IPS-NIHi11 (cell line): Measurements from ENCODE around the gene RUNX1.
"Not testable (repeated sequence)": the region's sequence is repeated elsewhere in the genome, so short reads cannot be mapped to it uniquely, and the experiment has no call there.

Experiments
- DNase-seq: peaks from one replicate; pipeline ENCODE4 v3.0.0; 2012; ENCODE audit warnings: mixed read lengths, low spot score

The RUNX1 gene

DNA sequence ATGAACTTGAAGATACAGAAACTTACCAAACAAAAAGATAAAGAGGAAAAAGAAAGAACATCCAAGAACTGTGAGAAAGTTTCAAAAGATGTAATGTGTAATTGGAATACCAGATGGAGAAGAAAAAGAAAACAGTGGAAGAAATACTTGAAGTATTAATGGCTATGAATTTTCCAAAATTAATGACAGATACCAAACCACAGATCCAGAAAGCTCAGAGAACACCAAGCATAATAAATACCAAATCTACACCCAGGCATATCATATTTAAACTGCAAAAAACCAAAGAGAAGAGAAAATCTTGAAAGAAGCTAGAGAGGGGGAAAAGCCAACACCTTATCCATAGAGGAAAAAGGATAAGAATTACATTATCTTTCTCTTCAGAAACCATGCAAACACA lies 243.9 kb downstream of the RUNX1 start:
- no peak for DNase-seq

DNA sequence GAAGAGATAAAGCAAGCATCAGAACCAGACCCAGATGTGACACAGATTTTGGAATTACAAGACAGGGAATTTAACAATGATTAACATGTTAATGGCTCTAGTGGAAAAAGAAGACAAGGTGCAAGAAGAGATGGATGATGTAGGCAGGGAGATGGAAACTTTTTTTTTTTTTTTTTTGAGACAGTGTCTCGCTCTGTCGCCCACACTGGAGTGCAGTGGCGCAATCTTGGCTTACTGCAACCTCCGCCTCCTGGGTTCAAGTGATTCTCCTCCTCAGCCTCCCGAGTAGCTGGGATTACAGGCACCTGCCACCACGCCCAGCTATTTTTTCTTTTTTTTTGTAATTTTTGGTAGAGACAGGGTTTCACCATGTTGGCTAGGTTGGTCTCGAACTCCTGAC lies 244.5 kb downstream of the RUNX1 start:
- DNase-seq = not testable (repeated sequence)

DNA sequence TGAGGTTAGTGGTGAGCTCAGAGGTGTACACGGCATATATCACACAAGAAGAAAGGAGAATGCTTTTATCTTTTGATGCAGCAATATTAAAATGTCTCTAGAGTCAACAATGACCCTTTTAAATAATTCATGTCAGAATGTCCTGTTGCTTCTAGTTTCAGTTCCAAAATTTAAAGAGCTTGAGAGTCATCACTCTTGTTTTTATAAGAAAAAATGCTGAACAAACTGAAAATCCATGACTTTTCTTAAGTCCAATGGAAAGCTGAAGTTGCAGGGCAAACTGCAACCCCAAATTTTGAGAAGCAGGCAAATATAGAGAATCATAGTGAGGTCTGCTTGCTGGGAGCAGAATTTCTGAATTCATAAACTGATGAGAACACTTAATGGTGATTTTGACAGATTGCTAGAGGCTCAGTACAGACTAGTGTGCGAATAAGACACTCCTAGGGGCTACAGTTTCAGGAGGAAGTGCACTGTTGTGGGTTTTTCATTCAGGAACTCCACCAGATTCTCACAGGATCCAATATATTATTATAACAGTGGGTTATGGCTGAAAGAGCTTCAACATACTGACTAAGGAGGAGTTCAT lies 245.2 kb downstream of the RUNX1 start:
- no peak for DNase-seq

DNA sequence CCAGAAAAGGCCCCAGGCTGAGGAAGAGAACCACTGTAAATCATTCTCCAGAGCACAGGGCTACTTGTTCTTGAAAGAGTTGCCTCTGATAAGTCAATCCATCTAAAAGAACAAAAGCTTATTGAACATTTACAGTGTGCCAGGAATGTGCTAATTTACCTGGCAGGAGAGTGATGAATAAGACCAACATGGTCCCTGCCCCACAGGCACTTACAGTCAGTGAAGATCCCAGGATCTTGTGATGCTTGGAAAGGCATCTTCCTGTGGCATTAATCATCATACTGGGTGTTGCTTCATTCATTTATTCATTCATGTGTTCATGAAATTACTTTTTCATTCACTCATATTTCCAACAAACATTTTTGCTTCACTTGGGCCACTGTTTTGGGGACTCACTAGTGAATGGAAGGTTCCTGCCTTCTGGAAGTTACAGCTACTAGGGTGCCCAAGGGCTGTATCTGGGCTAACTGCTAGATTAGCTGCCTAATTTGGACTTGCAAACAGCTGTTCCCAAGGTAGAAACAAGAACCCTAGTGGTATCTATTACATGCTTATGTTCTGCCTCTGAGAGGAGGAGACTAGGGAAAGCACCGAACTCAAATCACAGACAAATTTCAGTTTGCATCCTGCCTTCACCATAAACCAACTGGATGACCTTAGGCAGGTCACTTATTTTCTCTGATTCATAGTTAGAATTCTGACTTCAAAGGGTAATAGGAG lies 246.8 kb downstream of the RUNX1 start:
- DNase-seq = no peak

DNA sequence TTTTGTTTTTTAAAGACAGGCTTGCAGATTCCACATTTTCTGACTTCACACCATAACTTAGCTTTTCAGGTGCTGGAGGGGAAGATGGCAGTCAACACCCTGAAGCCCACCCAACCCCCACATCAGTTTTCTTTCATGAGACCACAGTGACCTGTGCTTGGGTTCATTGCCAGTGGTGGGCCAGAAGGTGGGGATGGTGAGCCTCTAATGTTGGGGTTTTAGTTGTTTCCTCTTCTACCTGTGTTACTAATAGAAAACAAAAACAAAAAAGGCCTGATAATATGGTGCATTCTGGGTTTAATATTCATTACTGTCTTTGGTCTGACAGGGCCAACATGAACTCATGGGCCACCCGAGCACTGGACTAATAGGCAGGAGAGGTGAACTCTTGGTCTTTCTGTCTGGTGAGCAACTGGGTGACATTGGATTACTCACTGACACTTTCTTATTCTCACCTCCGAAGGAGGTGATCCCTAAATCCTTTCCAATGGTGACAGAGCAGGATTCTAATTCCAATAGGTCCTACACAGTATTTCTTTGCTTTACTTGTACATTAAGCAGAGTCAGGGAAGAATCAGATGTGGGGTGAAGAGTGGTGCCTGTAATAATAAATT lies 247.5 kb downstream of the RUNX1 start:
- DNase-seq = peak; percentile 64

DNA sequence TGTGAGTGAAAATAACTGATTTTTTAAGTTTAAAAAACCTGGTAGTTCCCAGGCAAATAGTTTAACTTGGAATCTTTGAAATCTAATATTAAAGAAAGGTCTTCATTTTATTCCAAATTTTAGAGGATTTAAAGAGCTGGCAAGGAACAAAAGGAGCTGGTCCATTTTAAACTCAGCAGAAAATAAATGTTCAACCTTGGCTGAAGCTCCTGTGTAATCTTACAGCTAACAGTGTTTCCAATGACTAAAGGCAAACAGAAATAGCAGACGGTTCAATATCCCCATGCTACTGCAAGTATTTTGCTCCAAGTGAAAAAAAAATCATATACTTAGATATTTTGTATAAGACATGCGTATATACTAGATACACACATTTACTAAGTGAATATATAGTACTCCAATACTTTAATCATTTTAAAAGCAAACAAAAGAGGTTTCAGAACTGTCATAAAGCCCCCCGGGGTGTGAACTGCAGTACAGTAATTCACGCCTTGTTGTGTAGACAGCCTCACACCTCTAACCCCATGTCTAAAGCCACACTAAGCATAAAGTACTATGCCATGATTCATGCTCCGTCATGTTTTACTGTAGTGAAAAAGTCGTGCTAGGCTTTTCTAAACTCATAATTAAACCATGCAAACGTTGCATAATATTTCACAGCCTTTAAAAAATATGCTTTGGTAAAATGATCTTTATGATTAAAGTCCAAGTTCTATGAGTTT lies 248.1 kb downstream of the RUNX1 start:
- no peak for DNase-seq

DNA sequence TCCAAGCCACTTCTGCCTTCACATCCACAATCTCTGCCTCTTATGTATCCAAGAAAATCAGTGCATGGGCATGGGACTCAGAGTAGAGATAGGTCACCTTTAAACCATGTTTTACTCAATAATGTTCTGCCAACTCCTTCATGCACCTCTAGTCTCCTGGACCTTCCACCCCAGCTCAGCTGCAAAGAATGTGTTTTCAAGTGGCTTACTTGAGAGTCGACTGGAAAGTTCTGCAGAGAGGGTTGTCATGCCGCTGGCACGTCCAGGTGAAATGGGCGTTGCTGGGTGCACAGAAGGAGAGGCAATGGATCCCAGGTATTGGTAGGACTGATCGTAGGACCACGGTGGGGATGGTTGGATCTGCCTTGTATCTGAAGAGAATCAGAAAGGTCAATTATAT lies 250.0 kb downstream of the RUNX1 start:
- DNase-seq = no peak

DNA sequence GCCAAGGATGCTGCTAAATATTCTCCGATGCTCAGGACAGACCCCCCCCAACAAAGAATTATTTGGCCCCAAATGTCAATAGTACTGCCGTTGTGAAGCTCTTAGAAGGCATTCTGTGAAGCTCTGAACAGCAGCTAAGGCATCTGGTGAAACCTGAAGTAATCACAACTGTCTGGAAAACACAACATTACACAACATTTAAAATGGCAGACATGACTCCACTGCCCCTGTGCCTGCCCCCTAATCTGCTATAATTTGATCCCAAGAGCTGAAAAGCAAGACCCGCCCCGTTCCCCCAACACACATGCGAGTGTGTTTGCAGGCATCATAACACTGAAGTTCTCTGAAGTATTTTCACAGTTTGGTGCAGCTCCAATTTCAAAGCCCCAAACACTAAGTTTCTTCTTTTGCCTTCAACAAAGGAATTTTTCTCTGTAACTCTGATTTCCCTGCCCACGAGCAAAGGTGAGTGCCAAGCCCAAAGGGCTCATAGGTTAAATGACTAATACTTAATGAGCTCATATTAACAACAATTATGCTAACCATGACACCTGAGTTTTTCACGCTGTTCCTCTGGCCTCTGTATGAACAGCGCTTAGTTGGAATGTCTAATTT lies 251.1 kb downstream of the RUNX1 start:
- no peak for DNase-seq

DNA sequence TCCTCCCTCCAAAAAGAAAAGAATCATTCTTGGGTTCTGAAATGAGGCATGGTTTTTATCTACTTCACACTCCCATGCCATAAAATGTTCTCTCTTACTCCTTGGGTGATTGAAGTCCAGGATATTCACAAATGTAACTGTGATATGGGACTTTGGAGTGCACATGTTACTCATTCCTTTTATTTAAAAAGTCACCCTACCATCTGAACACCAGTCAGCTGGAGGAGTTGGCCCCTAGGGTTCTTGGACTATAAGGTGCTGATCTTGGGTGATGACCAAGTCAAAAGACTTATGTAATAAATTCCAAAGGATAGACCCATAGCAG lies 251.9 kb downstream of the RUNX1 start:
- DNase-seq = no peak

DNA sequence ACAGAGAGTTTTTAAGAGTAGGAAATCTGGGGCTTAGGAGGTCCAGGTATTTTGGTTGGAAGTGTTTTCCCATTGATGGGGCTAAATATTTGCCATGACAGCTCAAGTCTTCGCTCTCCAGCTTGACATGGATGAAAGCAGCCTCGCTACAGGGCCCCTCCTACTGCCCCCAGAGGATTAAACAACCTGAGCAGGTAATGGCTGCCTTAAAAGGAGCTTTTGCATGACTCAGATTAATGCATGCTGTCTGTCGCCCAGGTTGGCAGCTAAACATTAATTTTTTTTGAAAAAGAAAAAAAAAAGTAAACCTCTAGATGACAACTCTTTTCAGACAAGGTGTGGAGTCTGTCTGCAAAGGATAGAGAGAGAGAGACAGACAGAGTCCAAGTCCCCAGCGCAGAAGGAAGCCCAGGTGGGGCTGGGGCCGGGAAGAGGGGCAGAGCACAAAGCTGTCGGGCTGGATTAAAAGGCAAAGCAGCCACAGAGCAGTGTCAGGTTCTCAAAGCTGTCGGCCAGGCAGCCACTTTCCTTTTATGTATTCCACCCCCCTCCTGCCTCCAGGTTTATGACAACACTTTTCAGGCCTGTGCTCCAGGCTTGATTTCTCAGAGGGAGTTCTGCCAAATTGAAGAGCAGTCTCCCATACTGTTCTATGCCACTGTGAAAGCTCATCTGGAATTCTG lies 252.4 kb downstream of the RUNX1 start:
- peak; percentile 46 for DNase-seq

DNA sequence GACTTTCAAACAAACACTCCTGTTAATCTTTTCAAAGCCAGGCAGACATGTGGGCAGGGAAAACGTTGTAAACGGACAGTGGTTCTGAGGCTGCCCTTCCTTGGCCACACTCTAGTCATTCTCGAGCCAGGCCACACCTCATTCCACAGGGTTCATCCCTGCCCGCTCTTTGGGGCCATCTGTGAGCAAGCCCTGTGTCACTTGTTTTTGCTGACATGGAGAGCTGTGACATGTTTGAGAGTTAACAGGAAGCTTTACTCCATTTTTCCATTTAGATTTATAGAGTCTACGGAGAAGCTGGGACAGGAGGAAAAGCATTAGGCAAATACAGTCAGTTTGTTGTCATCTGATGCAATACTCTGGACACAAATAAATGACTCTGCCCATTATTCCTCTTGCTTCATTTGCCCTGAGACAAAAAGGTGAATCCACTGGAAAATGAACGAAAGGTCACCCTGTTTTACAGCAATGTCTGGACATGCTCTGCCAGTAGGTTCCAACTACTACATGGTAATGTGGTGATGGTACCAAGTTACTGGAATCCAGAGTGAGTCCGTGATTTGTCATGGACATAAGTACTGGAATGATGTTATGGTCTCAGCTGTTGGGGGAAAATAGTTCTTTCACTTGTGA lies 253.4 kb downstream of the RUNX1 start:
- no peak for DNase-seq

DNA sequence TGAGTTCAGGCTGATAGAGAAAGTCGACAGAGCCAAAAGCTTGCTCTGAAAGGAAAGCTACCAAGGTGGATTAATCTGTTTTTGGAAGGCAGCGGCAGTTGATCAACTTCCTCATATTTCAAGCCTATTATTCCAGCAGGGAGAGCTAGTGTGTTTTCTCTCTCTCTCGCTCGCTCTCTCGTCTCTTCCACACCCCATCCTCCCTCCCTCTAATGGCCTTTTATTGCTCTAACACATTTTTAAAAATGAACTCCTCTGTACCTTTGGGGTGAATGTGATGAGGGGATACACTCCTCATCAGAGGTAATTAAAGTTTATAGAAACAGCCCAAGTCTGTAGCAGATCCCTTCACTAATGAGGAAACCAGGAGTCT lies 253.9 kb downstream of the RUNX1 start:
- no peak for DNase-seq

DNA sequence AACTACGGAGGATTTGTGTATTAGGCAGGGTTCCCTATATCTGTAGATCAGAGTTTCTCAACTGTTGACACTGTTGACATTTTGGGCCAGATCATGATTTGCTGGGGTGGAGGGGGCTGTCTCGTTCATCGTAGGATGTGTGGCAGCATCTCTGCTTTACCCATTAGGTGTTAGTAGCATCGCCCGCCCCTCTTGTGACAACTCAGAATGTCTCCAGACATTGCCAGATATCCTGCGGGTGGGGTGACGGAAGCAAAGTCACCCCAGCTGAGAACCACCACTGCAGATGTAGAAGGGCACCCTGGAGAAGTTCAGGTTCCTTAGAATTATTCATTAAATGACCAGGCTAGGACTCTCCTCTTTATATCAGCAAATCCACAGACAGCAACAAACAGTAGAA lies 254.4 kb downstream of the RUNX1 start:
- DNase-seq = no peak

DNA sequence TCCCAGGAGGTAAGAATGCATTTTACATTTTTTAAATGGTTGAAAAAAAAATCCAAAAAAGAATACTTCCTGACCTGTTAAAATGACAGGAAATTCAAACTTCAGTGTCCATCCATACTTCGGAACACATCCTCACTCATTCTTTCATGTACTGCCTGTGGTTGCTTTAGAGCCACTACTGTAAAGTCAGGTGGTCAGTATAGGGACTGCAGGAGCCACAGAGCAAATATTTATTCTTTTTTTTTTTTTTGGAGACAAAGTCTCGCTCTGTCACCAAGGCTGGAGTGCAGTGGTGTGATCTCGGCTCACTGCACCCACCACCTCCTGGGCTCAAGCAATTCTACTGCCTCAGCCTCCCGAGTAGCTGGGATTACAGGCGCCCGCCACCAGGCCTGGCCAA lies 255.6 kb downstream of the RUNX1 start:
- no peak for DNase-seq

DNA sequence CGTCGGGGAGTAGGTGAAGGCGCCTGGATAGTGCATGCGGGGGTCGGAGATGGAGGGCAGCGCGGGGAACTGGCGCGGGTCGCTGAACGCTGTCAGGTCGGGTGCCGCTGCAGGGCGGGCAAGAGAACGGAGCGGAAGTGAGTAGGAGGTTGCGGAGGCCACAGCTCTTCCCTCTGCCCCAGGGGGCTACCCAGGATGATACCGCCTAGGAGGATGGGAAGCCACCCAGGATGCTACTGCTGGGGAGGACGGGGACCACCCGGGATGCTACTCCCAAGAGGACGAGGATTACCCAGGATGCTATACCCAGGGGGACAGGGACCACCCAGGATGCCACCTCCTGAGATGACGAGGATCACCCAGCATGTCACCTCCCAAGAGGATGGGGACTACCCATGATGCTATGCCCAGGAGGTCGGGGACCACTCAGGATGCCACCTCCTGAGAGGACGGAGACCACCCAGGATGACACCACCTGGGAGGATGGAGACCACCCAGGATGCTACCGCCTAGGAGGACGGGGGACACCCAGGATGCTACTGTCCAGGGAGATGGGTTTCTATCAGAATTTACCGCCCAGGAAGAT lies 256.5 kb downstream of the RUNX1 start:
- no peak for DNase-seq

DNA sequence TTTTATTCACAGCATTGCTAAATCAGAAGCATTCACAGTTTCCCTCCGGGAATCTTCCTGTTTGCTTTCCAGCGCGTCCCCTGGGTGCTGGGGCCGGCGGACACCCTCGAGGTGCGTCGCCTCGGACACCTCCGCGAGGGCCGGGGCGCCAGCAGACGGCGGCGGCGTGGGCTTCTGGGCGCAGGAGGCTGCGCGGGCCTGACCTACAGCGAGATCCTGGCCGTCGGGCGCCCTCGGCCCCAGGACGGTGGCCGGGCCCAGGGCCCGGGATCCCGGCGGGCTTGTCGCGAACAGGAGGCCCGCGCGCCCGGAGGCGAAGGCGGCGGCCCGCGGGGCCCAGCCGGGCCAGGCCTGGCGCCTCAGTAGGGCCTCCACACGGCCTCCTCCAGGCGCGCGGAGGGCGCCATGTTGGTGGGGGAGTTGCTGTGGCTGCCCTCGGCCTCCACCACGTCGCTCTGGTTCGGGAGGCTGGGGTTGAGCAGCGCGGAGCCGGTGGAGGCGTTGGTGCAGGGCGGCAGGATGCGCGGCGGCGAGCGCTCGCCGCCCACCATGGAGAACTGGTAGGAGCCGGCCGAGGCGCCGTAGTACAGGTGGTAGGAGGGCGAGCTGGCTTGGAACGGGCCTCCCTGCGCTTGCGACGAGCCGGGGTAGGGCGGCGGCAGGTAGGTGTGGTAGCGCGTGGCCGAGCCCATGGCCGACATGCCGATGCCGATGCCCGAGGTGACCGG lies 257.2 kb downstream of the RUNX1 start:
- no peak for DNase-seq

DNA sequence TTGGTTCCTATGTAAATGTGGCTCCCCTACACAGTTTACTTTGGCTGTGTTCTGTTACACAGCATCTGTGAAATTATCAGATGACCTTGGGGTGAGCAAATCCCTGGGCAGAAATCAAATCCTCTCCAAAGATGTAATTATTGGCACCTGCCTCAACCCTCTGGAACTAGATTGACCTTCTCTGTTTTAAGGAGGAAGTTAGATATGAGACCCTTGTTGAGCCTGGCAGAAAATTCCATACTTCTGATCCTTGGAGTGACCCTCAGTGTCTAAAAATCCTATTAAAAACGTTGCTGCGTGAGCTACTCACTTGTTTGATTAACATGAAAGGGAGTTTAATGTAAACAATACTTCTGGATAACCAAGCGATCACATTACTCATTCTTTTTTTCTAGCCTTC lies 258.3 kb downstream of the RUNX1 start:
- no peak for DNase-seq

DNA sequence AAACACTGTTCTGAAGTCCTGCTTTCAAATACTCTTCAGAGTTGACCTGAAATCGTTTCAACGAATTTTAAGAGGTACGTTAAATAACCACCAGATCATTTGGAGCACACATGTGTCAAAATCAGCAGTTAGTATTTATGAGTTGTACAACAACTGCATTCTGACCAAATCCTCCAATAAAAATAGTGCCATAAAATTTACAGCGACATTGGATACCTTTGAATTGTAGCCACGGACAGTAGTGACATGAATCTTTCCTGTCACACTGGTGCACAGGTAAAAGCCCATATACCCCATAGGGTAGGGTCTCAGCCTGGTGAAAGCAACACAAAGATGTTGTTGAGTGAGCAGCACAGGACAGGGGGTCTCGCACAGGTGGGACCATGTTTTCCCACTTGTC lies 258.8 kb downstream of the RUNX1 start:
- DNase-seq = no peak

DNA sequence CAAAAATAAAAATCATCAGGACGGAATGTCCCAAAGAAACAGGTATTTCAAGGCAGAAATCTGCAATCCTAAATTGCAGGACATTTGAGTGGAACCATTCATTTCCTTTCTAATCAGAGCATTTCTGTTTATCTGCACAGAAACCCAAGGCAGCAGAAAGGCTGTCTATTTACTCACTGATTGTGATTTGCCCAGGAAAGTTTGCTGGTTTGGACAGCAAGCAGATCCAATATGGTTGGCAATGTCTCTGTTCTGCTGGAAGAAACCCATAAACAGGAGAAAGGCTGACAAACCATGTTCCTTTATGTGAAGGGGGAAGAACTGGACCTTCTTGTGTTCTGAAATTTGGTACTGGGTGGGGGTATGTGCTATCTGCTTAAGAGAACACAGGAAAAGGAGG lies 260.2 kb downstream of the RUNX1 start:
- DNase-seq = no peak

DNA sequence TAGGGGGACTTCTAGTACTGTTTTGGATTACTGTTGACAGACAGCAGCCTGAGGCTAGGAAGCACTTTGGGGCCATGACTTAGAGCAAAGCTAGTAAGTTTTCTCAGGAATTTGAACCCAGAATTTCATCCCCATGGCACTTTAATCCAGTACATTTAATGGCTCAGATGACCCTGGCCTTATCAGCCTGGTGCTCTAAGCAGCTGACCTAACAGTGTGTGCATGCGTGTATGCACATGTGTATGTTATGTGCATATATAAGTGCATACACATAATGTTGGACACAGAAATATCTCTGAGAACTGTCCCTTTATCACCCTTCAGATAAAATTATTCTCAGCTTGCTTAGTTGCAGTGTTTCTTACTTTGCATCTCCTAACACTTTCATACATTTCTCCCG lies 265.3 kb downstream of the RUNX1 start:
- no peak for DNase-seq
